Motor neuron (in vitro differentiated cells): ENCODE measurements around the gene FUCA1. TPM values are rescaled to one million over a fixed set of nuclear protein-coding genes. Genes with fewer than 3 reads are reported as not detected.

Source experiments
- ATAC-seq, 8 experiments: fragments of 200-7000 bp; cut with Tn5 transposase; replicated peaks in 6 of 8; 2 replicates each; pipeline ENCODE4 v1.8.0; 2021; ENCODE audit warnings: mild to moderate bottlenecking in 8 of 8, moderate library complexity in 8 of 8
- H3K27ac ChIP-seq, 2 donors: fragments of 250-450 bp; sonication (Bioruptor Pico); 2 replicates each; pipeline ENCODE4 v1.9.0; 2021; ENCODE audit warnings: antibody characterized with exemption in 2 of 2, mild to moderate bottlenecking in 2 of 2, moderate library complexity in 1 of 2
- H3K4me1 ChIP-seq, 2 donors: fragments of 250-450 bp; sonication (Bioruptor Pico); replicated peaks in 1 of 2; 2 replicates each; pipeline ENCODE4 v1.6.1; 2021; ENCODE audit warnings: antibody characterized with exemption in 2 of 2, mild to moderate bottlenecking in 2 of 2, moderate library complexity in 1 of 2
- H3K4me3 ChIP-seq, 5 donors: fragments of 250-450 bp; sonication (Bioruptor Pico); 2 replicates each; pipeline ENCODE4 v1.9.0; 2021; ENCODE audit warnings: antibody characterized with exemption in 5 of 5, mild to moderate bottlenecking in 5 of 5, moderate library complexity in 4 of 5
- WGBS, 10 experiments: fragments of 450-650 bp; shearing (Covaris generic); methylation state at CpG; one replicate each; pipeline ENCODE4 v1.0.0; 2022; 5-methylcytosine and 5-hydroxymethylcytosine counted together
- in situ Hi-C, 9 experiments: fragments of 400-800 bp; cut with MboI; loops; one replicate each; pipeline ENCODE4 v1.15.0; 2021; ENCODE audit warnings: low sequenced_read_pairs in 9 of 9, low pct_unique_long_range_greater_than_20kb in 2 of 9; ENCODE audit not compliant: unreplicated experiment in 9 of 9
- total RNA-seq, 8 experiments: library from RNA; unstranded; fragments of 300-600 nt; gene quantifications; 2 replicates each; pipeline versions ENCODE4 v1.2.3 to v1.2.4, GENCODE V29; 2022

FUCA1 gene
- total RNA-seq, 8 experiments from 2014 or later, result 6.5 to 23.1 (median 18.9) TPM

- Histone ChIP-seq H3K4me1 (peaks cover 6 to 7% of the 10 kb centered on the region in 2 donors), H3K27ac (peak overlapping the region; percentile 74 to 83), H3K4me3 (peak overlapping the region; percentile 67 to 90 (median 88))
- no peak for ATAC-seq
- WGBS, 10 experiments, result 0 to 4% (median 2%) methylated on average over 1 to 8 of the region's 8 CpGs; no CpG with 5 or more reads in 2 of the 10 experiments
- in situ Hi-C loops, result no loop called here
Measured at GRCh38 chr1:23824711-23825075, 43.4 kb downstream of the FUCA1 start.

- H3K4me3 ChIP-seq, result no peak overlapping the region
- 60 to 100% (median 77%) methylated on average over 1 to 7 of the region's 7 CpGs; no CpG with 5 or more reads in 2 of the 10 experiments for WGBS, 10 experiments
- in situ Hi-C loops, result no loop called here
- H3K4me1 ChIP-seq, result peaks cover 6 to 7% of the 10 kb centered on the region in 2 donors
- ATAC-seq, result no peak
- no peak overlapping the region for H3K27ac ChIP-seq
Measured at GRCh38 chr1:23823767-23824166, 44.3 kb downstream of the FUCA1 start.

GRCh38 chr1:23817633-23818032, 50.5 kb downstream of the FUCA1 start:
- in situ Hi-C loops, result no loop called here
- no peaks in the 10 kb centered on the region for H3K4me1 ChIP-seq
- no peak overlapping the region for H3K27ac ChIP-seq
- ATAC-seq, result no peak
- 85 to 100% (median 93%) methylated on average over 1 to 3 of the region's 3 CpGs; no CpG with 5 or more reads in 1 of the 10 experiments for whole genome bisulfite sequencing, 10 experiments
- no peak overlapping the region for H3K4me3 ChIP-seq

- Histone ChIP-seq H3K4me1 (no peaks in the 10 kb centered on the region), H3K27ac (no peak overlapping the region), H3K4me3 (no peak overlapping the region)
- in situ Hi-C loops, result no loop called here
- peak in 1 of 8 experiments; percentile 73 for ATAC-seq
Measured at GRCh38 chr1:23816906-23817305, 51.2 kb downstream of the FUCA1 start.

- H3K4me1 ChIP-seq, result no peaks in the 10 kb centered on the region
- H3K4me3 ChIP-seq, result no peak overlapping the region
- no peak overlapping the region for H3K27ac ChIP-seq
- no peak for ATAC-seq
- 80 to 100% (median 100%) methylated on average over 1 to 3 of the region's 3 CpGs; no CpG with 5 or more reads in 3 of the 10 experiments for WGBS, 10 experiments
- in situ Hi-C loops, result no loop called here
Measured at GRCh38 chr1:23816361-23816760, 51.7 kb downstream of the FUCA1 start.

GRCh38 chr1:23814016-23814415, 54.1 kb downstream of the FUCA1 start:
- Histone ChIP-seq H3K4me1 (no peaks in the 10 kb centered on the region), H3K4me3 (no peak overlapping the region), H3K27ac (no peak overlapping the region)
- in situ Hi-C loops, result no loop called here
- ATAC-seq, result no peak
- WGBS, 10 experiments, result 84 to 100% (median 93%) methylated on average over 2 to 4 of the region's 4 CpGs; no CpG with 5 or more reads in 3 of the 10 experiments

GRCh38 chr1:23810818-23811540, 57.1 kb downstream of the FUCA1 start:
- in situ Hi-C loops, result no loop called here
- Histone ChIP-seq H3K27ac (no peak overlapping the region), H3K4me1 (no peaks in the 10 kb centered on the region), H3K4me3 (no peak overlapping the region)
- peak in 5 of 8 experiments; percentile 22 to 75 (median 36) for ATAC-seq
- 20 to 92% (median 68%) methylated on average over 1 to 3 of the region's 3 CpGs; no CpG with 5 or more reads in 2 of the 10 experiments for WGBS, 10 experiments

GRCh38 chr1:23809751-23810171, 58.3 kb downstream of the FUCA1 start:
- in situ Hi-C loops, result no loop called here
- WGBS, 10 experiments, result 0 to 72% (median 53%) methylated on average over 1 to 5 of the region's 6 CpGs; no CpG with 5 or more reads in 3 of the 10 experiments
- peak in 7 of 8 experiments; percentile 19 to 92 (median 48) for ATAC-seq
- H3K4me3 ChIP-seq, result no peak overlapping the region
- no peak overlapping the region for H3K27ac ChIP-seq
- H3K4me1 ChIP-seq, result no peaks in the 10 kb centered on the region

GRCh38 chr1:23807453-23807852, 60.6 kb downstream of the FUCA1 start:
- ATAC-seq, result peak in 2 of 8 experiments; percentile 32 to 43
- H3K4me1 ChIP-seq, result no peaks in the 10 kb centered on the region
- 72 to 100% (median 90%) methylated on average over 1 to 3 of the region's 3 CpGs; no CpG with 5 or more reads in 3 of the 10 experiments for WGBS, 10 experiments
- no peak overlapping the region for H3K4me3 ChIP-seq
- in situ Hi-C loops, result no loop called here
- H3K27ac ChIP-seq, result no peak overlapping the region

- in situ Hi-C loops, result no loop called here
- whole genome bisulfite sequencing, 10 experiments, result 40 to 100% (median 85%) methylated on average over 1 to 6 of the region's 6 CpGs; no CpG with 5 or more reads in 3 of the 10 experiments
- peaks cover 6% of the 10 kb centered on the region in 2 donors for H3K4me1 ChIP-seq
- no peak overlapping the region for H3K27ac ChIP-seq
- peak in 3 of 8 experiments; percentile 18 to 54 (median 31) for ATAC-seq
- H3K4me3 ChIP-seq, result no peak overlapping the region
Measured at GRCh38 chr1:23806280-23806679, 61.8 kb downstream of the FUCA1 start.

GRCh38 chr1:23805025-23805424, 63.1 kb downstream of the FUCA1 start:
- Histone ChIP-seq H3K27ac (no peak overlapping the region), H3K4me1 (peaks cover 6% of the 10 kb centered on the region in 2 donors), H3K4me3 (no peak overlapping the region)
- WGBS, 10 experiments, result 50 to 100% (median 92%) methylated on average over 1 to 2 of the region's 2 CpGs; no CpG with 5 or more reads in 1 of the 10 experiments
- no peak for ATAC-seq
- in situ Hi-C loops, result no loop called here

- Histone ChIP-seq H3K27ac (no peak overlapping the region), H3K4me1 (peaks cover 10% of the 10 kb centered on the region in 2 donors), H3K4me3 (no peak overlapping the region)
- no peak for ATAC-seq
- in situ Hi-C loops, result no loop called here
- 71 to 90% (median 85%) methylated on average over 1 to 4 of the region's 7 CpGs; no CpG with 5 or more reads in 3 of the 10 experiments for WGBS, 10 experiments
Measured at GRCh38 chr1:23804183-23804835, 63.8 kb downstream of the FUCA1 start.

- ATAC-seq, result no peak
- Histone ChIP-seq H3K4me1 (peaks cover 14% of the 10 kb centered on the region in 2 donors), H3K27ac (no peak overlapping the region), H3K4me3 (no peak overlapping the region)
- in situ Hi-C loops, result no loop called here
- WGBS, 10 experiments, result 78 to 91% (median 81%) methylated on average over 3 to 5 of the region's 5 CpGs; no CpG with 5 or more reads in 4 of the 10 experiments
Measured at GRCh38 chr1:23803674-23804073, 64.4 kb downstream of the FUCA1 start.
